GM13977 (cell line): ENCODE data around the gene OR4D1.

Source experiments
- DNase-seq: peaks from one replicate; pipeline ENCODE4 v3.0.0; 2012; ENCODE audit warnings: low spot score
- in situ Hi-C: fragments of 300-500 bp; cut with MboI; formaldehyde crosslinking; loops from one replicate; pipeline ENCODE4 v1.12.0; 2022; ENCODE audit warnings: low sequenced_read_pairs, low pct_unique_long_range_greater_than_20kb, mixed read lengths, inconsistent platforms; ENCODE audit not compliant: unreplicated experiment
- TF ChIP-seq, protein P1 (sequence below): IDR thresholded peaks from 2 replicates; pipeline ENCODE4 v1.5.1; 2012; ENCODE audit warnings: mild to moderate bottlenecking, control low read depth; ENCODE audit not compliant: insufficient read depth; ENCODE audit errors: extremely low read depth, missing control alignments

Gene OR4D1

DNA sequence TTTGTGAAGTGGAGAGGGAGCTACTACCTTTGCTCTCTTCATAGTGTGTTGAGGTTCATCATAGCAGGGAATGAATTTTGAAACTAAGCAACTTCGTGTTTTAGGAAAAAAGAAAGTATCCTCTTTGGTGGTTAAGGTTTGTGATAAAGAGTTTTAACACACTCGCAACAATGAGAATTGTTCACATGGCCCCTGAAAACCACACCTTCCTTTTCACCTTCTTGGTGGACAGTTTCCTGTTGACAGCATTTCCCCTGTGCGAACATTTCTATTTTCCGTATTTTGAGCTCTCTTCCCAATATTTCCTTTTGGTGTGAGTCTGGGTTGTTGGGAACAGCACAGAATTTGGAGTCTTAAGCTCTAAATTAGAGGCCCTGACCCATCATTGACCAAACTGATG lies 22.4 kb downstream of the OR4D1 start:
- TF ChIP-seq, protein P1, sequence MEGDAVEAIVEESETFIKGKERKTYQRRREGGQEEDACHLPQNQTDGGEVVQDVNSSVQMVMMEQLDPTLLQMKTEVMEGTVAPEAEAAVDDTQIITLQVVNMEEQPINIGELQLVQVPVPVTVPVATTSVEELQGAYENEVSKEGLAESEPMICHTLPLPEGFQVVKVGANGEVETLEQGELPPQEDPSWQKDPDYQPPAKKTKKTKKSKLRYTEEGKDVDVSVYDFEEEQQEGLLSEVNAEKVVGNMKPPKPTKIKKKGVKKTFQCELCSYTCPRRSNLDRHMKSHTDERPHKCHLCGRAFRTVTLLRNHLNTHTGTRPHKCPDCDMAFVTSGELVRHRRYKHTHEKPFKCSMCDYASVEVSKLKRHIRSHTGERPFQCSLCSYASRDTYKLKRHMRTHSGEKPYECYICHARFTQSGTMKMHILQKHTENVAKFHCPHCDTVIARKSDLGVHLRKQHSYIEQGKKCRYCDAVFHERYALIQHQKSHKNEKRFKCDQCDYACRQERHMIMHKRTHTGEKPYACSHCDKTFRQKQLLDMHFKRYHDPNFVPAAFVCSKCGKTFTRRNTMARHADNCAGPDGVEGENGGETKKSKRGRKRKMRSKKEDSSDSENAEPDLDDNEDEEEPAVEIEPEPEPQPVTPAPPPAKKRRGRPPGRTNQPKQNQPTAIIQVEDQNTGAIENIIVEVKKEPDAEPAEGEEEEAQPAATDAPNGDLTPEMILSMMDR = no peak
- no peak for DNase-seq
- in situ Hi-C loops = no loop called here

DNA sequence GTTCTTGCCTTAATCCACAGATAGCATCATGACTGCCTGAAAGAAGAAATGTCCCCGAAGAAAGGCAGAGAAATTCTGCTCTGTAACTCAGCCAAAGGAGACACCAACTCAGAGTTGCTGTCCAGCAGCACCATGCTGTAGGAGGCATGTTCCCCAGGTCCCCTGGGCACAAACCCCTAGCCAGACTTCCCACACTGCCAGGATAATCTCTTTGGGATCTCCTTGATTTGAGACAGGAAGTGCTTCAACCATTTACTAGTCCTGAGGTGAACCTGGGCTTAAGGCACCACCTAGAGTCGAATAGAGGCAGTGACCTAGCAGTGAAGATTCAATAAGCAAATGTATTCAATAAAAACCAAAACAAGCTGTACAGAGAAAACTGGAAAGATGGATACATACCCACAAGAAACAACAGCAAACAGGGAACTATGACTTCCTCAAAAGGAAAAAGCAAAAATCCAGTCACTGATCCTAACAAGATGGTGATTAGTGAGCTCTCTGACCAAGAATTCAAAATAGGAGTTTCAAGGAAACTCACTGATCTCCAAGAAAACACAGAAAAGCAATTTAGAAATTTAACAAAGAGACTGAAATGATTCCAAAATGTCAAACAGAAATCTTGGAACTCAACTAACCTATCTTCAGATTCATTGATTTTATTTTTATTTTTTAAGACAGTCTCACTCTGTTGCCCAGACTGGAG lies 24.3 kb downstream of the OR4D1 start:
- TF ChIP-seq, protein P1 = peak; percentile 60
- in situ Hi-C loops = no loop called here
- DNase-seq = peak; percentile 66

- DNase-seq = no peak
- TF ChIP-seq, protein P1 = no peak
- in situ Hi-C loops = no loop called here
These were observed 26.7 kb downstream of the OR4D1 start for GRCh38 chr17:58174871-58175270.

DNA sequence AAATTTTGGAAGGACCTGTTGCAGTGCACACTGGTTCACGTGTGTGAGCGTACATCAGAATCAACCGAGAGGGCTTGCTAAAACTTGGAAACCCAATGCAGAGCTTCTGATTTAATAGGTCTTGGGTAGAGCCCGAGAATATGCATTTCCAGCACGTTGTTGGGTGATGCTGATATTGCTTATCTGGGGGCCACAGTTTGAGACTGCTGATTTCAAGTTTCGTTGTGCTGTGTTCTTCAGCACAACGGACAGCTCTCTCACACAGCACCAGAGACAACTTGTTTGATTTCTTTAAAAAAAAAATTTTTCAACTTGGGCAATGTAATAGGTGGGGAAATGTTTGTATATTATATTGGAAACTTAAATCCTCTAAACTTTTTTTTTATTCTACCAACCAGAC lies 28.0 kb downstream of the OR4D1 start:
- DNase-seq = no peak
- TF ChIP-seq, protein P1 = no peak
- in situ Hi-C loops = no loop called here

GRCh38 chr17:58181796-58182195 lies 33.6 kb downstream of the OR4D1 start:
- no peak for DNase-seq
- in situ Hi-C loops = no loop called here
- TF ChIP-seq, protein P1 = no peak

- TF ChIP-seq, protein P1 = no peak
- no peak for DNase-seq
- in situ Hi-C loops = no loop called here
These were observed 35.3 kb downstream of the OR4D1 start for GRCh38 chr17:58183514-58183913.
